Left lung (tissue), 10 donors: ENCODE results near the gene FAM107A. TPM values are rescaled to one million over a fixed set of nuclear protein-coding genes. Genes with fewer than 3 reads are reported as not detected.
"Not testable (repeated sequence)": the region's sequence is repeated elsewhere in the genome, so short reads cannot be mapped to it uniquely, and the experiment has no call there.

Experiments used
- ATAC-seq: fragments of 200-7000 bp; cut with Tn5 transposase; one replicate; pipeline ENCODE4 v1.9.1; 2020; ENCODE audit warnings: moderate library complexity
- DNase-seq, 4 donors: peaks; one replicate each; pipeline ENCODE4 v3.0.0-alpha.2; 2013 to 2020
- H3K27ac ChIP-seq, 2 donors: fragments of 200-600 bp; sonication (generic) in 1 of 2; one replicate each; pipeline versions ENCODE4 v1.5.0 to v1.8.0; 2020 to 2021
- H3K27me3 ChIP-seq, 2 donors: fragments of 200-600 bp; sonication (generic) in 1 of 2; one replicate each; pipeline versions ENCODE4 v1.5.0 to v1.8.0; 2020 to 2021
- H3K36me3 ChIP-seq, 2 donors: fragments of 200-600 bp; sonication (generic) in 1 of 2; one replicate each; pipeline versions ENCODE4 v1.5.0 to v1.8.0; 2020 to 2021
- H3K4me1 ChIP-seq, 2 donors: fragments of 200-600 bp; one replicate each; pipeline ENCODE4 v1.8.0; 2021
- H3K4me3 ChIP-seq, 2 donors: fragments of 200-600 bp; sonication (generic) in 1 of 2; one replicate each; pipeline versions ENCODE4 v1.5.0 to v1.8.0; 2020 to 2021; ENCODE audit warnings: mild to moderate bottlenecking in 1 of 2
- H3K9me3 ChIP-seq, 2 donors: fragments of 200-600 bp; sonication (generic) in 1 of 2; one replicate each; pipeline versions ENCODE4 v1.5.0 to v1.8.0; 2020 to 2021
- intact Hi-C, 2 donors: fragments of 100-400 bp; cut with DNase I; formaldehyde crosslinking; loops; one replicate each; pipeline versions ENCODE4 v1.11.2 to v1.14.2; 2022
- polyA plus RNA-seq, 6 donors: library from polyadenylated mRNA; unstranded; fragments of 120-200 nt; gene quantifications; one replicate each; pipeline ENCODE4 v1.2.1, GENCODE V29; 2013; ENCODE audit not compliant: insufficient read length in 6 of 6
- total RNA-seq, 2 donors: library from RNA; stranded (reverse); fragmentation: NEBNext Ultra II Directional; extraction: Animal tissue kit (Norgen Biotek cat#: 25700); gene quantifications; one replicate each; pipeline ENCODE4 v1.2.1, GENCODE V29; 2021
- TF ChIP-seq, protein P1 (sequence below), 2 donors: fragments of 200-600 bp; sonication (generic) in 1 of 2; IDR thresholded peaks; one replicate each; pipeline versions ENCODE4 v1.5.0 to v1.8.0; 2021; ENCODE audit warnings: antibody characterized with exemption in 2 of 2
- donor health status: DM: no; HTN: yes; CAD: no.
- donor health status: DM: no; HTN: no; CAD: no.

Gene FAM107A
- total and polyA plus RNA-seq, 8 donors = 0.69 to 46.5 (median 1.3) TPM

GRCh38 chr3:58529516-58530353 is 47.5 kb downstream of the FAM107A start:
- Histone ChIP-seq H3K27me3 (no peaks in the 10 kb centered on the region), H3K9me3 (no peaks in the 10 kb centered on the region), H3K4me3 (no peak overlapping the region), H3K36me3 (no peaks in the 10 kb centered on the region), H3K4me1 (peaks cover 5 to 24% of the 10 kb centered on the region in 2 donors), H3K27ac (no peak overlapping the region)
- TF ChIP-seq, protein P1, sequence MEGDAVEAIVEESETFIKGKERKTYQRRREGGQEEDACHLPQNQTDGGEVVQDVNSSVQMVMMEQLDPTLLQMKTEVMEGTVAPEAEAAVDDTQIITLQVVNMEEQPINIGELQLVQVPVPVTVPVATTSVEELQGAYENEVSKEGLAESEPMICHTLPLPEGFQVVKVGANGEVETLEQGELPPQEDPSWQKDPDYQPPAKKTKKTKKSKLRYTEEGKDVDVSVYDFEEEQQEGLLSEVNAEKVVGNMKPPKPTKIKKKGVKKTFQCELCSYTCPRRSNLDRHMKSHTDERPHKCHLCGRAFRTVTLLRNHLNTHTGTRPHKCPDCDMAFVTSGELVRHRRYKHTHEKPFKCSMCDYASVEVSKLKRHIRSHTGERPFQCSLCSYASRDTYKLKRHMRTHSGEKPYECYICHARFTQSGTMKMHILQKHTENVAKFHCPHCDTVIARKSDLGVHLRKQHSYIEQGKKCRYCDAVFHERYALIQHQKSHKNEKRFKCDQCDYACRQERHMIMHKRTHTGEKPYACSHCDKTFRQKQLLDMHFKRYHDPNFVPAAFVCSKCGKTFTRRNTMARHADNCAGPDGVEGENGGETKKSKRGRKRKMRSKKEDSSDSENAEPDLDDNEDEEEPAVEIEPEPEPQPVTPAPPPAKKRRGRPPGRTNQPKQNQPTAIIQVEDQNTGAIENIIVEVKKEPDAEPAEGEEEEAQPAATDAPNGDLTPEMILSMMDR (IDR thresholded peaks at IDR 0.05) = no peak
- DNase-seq (no peak), ATAC-seq (no peak)
- intact Hi-C loops = no loop called here

DNA sequence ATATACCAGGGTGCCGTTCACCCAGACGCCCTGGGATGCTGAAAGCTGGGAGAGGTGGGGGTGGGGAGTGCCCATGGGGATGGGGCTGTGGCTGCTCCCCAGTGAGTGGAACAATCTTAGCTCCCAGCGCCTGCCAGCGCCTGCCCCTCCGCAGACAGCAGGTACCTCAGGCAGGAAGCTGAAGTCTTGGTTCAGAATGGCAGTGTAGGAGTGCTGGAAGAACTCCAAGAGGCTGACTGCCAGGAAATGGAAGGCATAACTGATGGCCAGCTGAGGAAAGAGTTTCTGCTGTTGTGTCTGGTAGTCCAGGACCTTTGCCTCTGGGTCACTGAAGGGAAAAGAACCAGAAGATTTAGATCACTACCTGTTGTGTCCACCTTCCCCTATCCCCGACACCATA is 48.6 kb downstream of the FAM107A start:
- no peaks in the 10 kb centered on the region for H3K9me3 ChIP-seq
- ATAC-seq (peak; percentile 41), DNase-seq (peak in 2 of 4 donors; percentile 31 to 56)
- no peaks in the 10 kb centered on the region for H3K36me3 ChIP-seq
- H3K4me1 ChIP-seq = peaks cover 5 to 24% of the 10 kb centered on the region in 2 donors
- H3K27me3 ChIP-seq = no peaks in the 10 kb centered on the region
- intact Hi-C loops = no loop called here
- TF ChIP-seq, protein P1 (IDR thresholded peaks at IDR 0.05) = no peak
- H3K4me3 ChIP-seq = no peak overlapping the region
- no peak overlapping the region for H3K27ac ChIP-seq

GRCh38 chr3:58527440-58527839 is 49.8 kb downstream of the FAM107A start:
- intact Hi-C loops, H3K27ac ChIP-seq, H3K9me3 ChIP-seq, H3K4me3 ChIP-seq, ATAC-seq, DNase-seq, H3K27me3 ChIP-seq, H3K36me3 ChIP-seq: not testable (repeated sequence)
- H3K4me1 ChIP-seq = peaks cover 5 to 19% of the 10 kb centered on the region in 2 donors

GRCh38 chr3:58526515-58526957 is 50.7 kb downstream of the FAM107A start:
- H3K4me1 ChIP-seq = peaks cover 5 to 18% of the 10 kb centered on the region in 2 donors
- TF ChIP-seq, protein P1 (IDR thresholded peaks at IDR 0.05) = no peak
- H3K27me3 ChIP-seq = no peaks in the 10 kb centered on the region
- H3K9me3 ChIP-seq = no peaks in the 10 kb centered on the region
- no peak overlapping the region for H3K27ac ChIP-seq
- H3K4me3 ChIP-seq = no peak overlapping the region
- intact Hi-C loops = no loop called here
- DNase-seq (no peak), ATAC-seq (peak; percentile 86)
- H3K36me3 ChIP-seq = no peaks in the 10 kb centered on the region

- TF ChIP-seq, protein P1 (IDR thresholded peaks at IDR 0.05) = no peak
- no peaks in the 10 kb centered on the region for H3K27me3 ChIP-seq
- intact Hi-C loops = no loop called here
- peaks cover 5 to 18% of the 10 kb centered on the region in 2 donors for H3K4me1 ChIP-seq
- DNase-seq (no peak), ATAC-seq (no peak)
- H3K9me3 ChIP-seq = no peaks in the 10 kb centered on the region
- no peak overlapping the region for H3K4me3 ChIP-seq
- no peak overlapping the region for H3K27ac ChIP-seq
- H3K36me3 ChIP-seq = no peaks in the 10 kb centered on the region
These were observed 52.8 kb downstream of the FAM107A start for GRCh38 chr3:58524326-58524888.
